ENCODE results near the gene MIEN1. TPM values are rescaled to one million over a fixed set of nuclear protein-coding genes. Genes with fewer than 3 reads are reported as not detected.

The MIEN1 gene
- total and polyA plus RNA-seq, 3 experiments from 2014 or later: 42.3 to 114 (median 46.2) TPM

- POLR2A ChIA-PET: no interaction called here
- no peak overlapping the region for H3K4me3 Mint-ChIP-seq
These were observed 12.6 kb upstream of the MIEN1 start for GRCh38 chr17:39742856-39743436.

GRCh38 chr17:39742126-39742855 is 12.0 kb upstream of the MIEN1 start:
- H3K27me3 Mint-ChIP-seq: peaks cover 19 to 30% of the 10 kb centered on the region in 2 donors
- no peaks in the 10 kb centered on the region for H3K9me3 ChIP-seq (ENCODE audit: low read length)
- ChIA-PET POLR2A (no interaction called here), CTCF (no interaction called here)
- H3K4me3 ChIP-seq (ENCODE audit: low read length): no peak overlapping the region
- no peaks in the 10 kb centered on the region for H3K36me3 Mint-ChIP-seq
- no peaks in the 10 kb centered on the region for H3K36me3 ChIP-seq (ENCODE audit: insufficient read depth, low read length)
- H3K27ac ChIP-seq (ENCODE audit: low read depth, low read length): no peak overlapping the region
- no peak for DNase-seq
- H3K4me3 Mint-ChIP-seq: no peak overlapping the region
- no peaks in the 10 kb centered on the region for H3K9me3 Mint-ChIP-seq
- no peak overlapping the region for H3K27ac Mint-ChIP-seq
- no peaks in the 10 kb centered on the region for H3K27me3 ChIP-seq (ENCODE audit: insufficient read depth, low read length, poor library complexity, severe bottlenecking)
- H3K4me1 Mint-ChIP-seq: peaks cover 4 to 6% (median 6%) of the 10 kb centered on the region in 3 donors
- no peaks in the 10 kb centered on the region for H3K4me1 ChIP-seq (ENCODE audit: insufficient read depth, low read length)

More at GRCh38 chr17:39742856-39743436, 12.6 kb upstream of the MIEN1 start:
- no peak for DNase-seq
- Histone ChIP-seq H3K4me1 (ENCODE audit: insufficient read depth, low read length) (no peaks in the 10 kb centered on the region), H3K27me3 (ENCODE audit: insufficient read depth, low read length, poor library complexity, severe bottlenecking) (no peaks in the 10 kb centered on the region), H3K27ac (ENCODE audit: low read depth, low read length) (no peak overlapping the region), H3K36me3 (ENCODE audit: insufficient read depth, low read length) (no peaks in the 10 kb centered on the region), H3K9me3 (ENCODE audit: low read length) (no peaks in the 10 kb centered on the region), H3K4me3 (ENCODE audit: low read length) (no peak overlapping the region)
- Mint-ChIP-seq H3K27me3 (peaks cover 19 to 30% of the 10 kb centered on the region in 2 donors), H3K4me1 (peaks cover 4 to 6% (median 6%) of the 10 kb centered on the region in 3 donors), H3K27ac (no peak overlapping the region), H3K9me3 (no peaks in the 10 kb centered on the region), H3K36me3 (no peaks in the 10 kb centered on the region)
- CTCF ChIA-PET: no interaction called here

- ChIA-PET CTCF (no interaction called here), POLR2A (no interaction called here)
- no peak overlapping the region for H3K4me3 Mint-ChIP-seq
- Histone ChIP-seq H3K4me1 (ENCODE audit: insufficient read depth, low read length) (no peaks in the 10 kb centered on the region), H3K9me3 (ENCODE audit: low read length) (no peaks in the 10 kb centered on the region), H3K4me3 (ENCODE audit: low read length) (no peak overlapping the region), H3K27me3 (ENCODE audit: insufficient read depth, low read length, poor library complexity, severe bottlenecking) (no peaks in the 10 kb centered on the region), H3K36me3 (ENCODE audit: insufficient read depth, low read length) (no peaks in the 10 kb centered on the region), H3K27ac (ENCODE audit: low read depth, low read length) (no peak overlapping the region)
- peak in 1 of 5 donors; percentile 23 for DNase-seq
- H3K9me3 Mint-ChIP-seq: no peaks in the 10 kb centered on the region
- no peaks in the 10 kb centered on the region for H3K36me3 Mint-ChIP-seq
- H3K27me3 Mint-ChIP-seq: peaks cover 21 to 30% of the 10 kb centered on the region in 2 donors
- H3K27ac Mint-ChIP-seq: no peak overlapping the region
- peaks cover 4 to 6% (median 6%) of the 10 kb centered on the region in 3 donors for H3K4me1 Mint-ChIP-seq
These were observed 10.2 kb upstream of the MIEN1 start for GRCh38 chr17:39740357-39741111.

- Mint-ChIP-seq H3K27me3 (peaks cover 21 to 30% of the 10 kb centered on the region in 2 donors), H3K4me1 (peaks cover 4 to 6% (median 6%) of the 10 kb centered on the region in 3 donors), H3K27ac (no peak overlapping the region), H3K9me3 (no peaks in the 10 kb centered on the region), H3K4me3 (no peak overlapping the region), H3K36me3 (no peaks in the 10 kb centered on the region)
- Histone ChIP-seq H3K9me3 (ENCODE audit: low read length) (no peaks in the 10 kb centered on the region), H3K4me1 (ENCODE audit: insufficient read depth, low read length) (no peaks in the 10 kb centered on the region), H3K27me3 (ENCODE audit: insufficient read depth, low read length, poor library complexity, severe bottlenecking) (no peaks in the 10 kb centered on the region), H3K36me3 (ENCODE audit: insufficient read depth, low read length) (no peaks in the 10 kb centered on the region), H3K27ac (ENCODE audit: low read depth, low read length) (no peak overlapping the region), H3K4me3 (ENCODE audit: low read length) (no peak overlapping the region)
- ChIA-PET POLR2A (no interaction called here), CTCF (no interaction called here)
- DNase-seq: peak in 1 of 5 donors; percentile 35
These were observed 9.6 kb upstream of the MIEN1 start for GRCh38 chr17:39739885-39740356.

- Mint-ChIP-seq H3K27ac (peak overlapping the region in 2 of 8 donors; percentile 52 to 90), H3K4me1 (peaks cover 4 to 6% (median 6%) of the 10 kb centered on the region in 3 donors)
These were observed 8.9 kb upstream of the MIEN1 start for GRCh38 chr17:39738983-39739884.

GRCh38 chr17:39738568-39738901 is 8.2 kb upstream of the MIEN1 start:
- ChIA-PET CTCF (no interaction called here), POLR2A (no interaction called here)
- Mint-ChIP-seq H3K4me3 (peak overlapping the region; percentile 12 to 52 (median 43)), H3K27ac (peak overlapping the region in 3 of 8 donors; percentile 52 to 91 (median 88)), H3K27me3 (peaks cover 19 to 30% of the 10 kb centered on the region in 2 donors), H3K36me3 (no peaks in the 10 kb centered on the region), H3K4me1 (peaks cover 4 to 6% (median 6%) of the 10 kb centered on the region in 3 donors), H3K9me3 (no peaks in the 10 kb centered on the region)
- Histone ChIP-seq H3K4me3 (ENCODE audit: low read length) (no peak overlapping the region), H3K9me3 (ENCODE audit: low read length) (no peaks in the 10 kb centered on the region), H3K4me1 (ENCODE audit: insufficient read depth, low read length) (no peaks in the 10 kb centered on the region), H3K36me3 (ENCODE audit: insufficient read depth, low read length) (no peaks in the 10 kb centered on the region), H3K27me3 (ENCODE audit: insufficient read depth, low read length, poor library complexity, severe bottlenecking) (no peaks in the 10 kb centered on the region), H3K27ac (ENCODE audit: low read depth, low read length) (no peak overlapping the region)
- DNase-seq: peak; percentile 31 to 70 (median 38)

More at GRCh38 chr17:39738983-39739884, 8.9 kb upstream of the MIEN1 start:
- Histone ChIP-seq H3K4me3 (ENCODE audit: low read length) (no peak overlapping the region), H3K36me3 (ENCODE audit: insufficient read depth, low read length) (no peaks in the 10 kb centered on the region), H3K9me3 (ENCODE audit: low read length) (no peaks in the 10 kb centered on the region), H3K4me1 (ENCODE audit: insufficient read depth, low read length) (no peaks in the 10 kb centered on the region), H3K27ac (ENCODE audit: low read depth, low read length) (no peak overlapping the region), H3K27me3 (ENCODE audit: insufficient read depth, low read length, poor library complexity, severe bottlenecking) (no peaks in the 10 kb centered on the region)
- no peaks in the 10 kb centered on the region for H3K36me3 Mint-ChIP-seq
- POLR2A ChIA-PET: no interaction called here
- peak overlapping the region in 1 of 7 donors; percentile 40 for H3K4me3 Mint-ChIP-seq
- DNase-seq: peak in 1 of 5 donors; percentile 38
- CTCF ChIA-PET: no interaction called here
- H3K9me3 Mint-ChIP-seq: no peaks in the 10 kb centered on the region
- peaks cover 21 to 30% of the 10 kb centered on the region in 2 donors for H3K27me3 Mint-ChIP-seq

- H3K4me3 ChIP-seq (ENCODE audit: low read length): no peak within 1 kb of the TSS
- no peak for DNase-seq
- Mint-ChIP-seq H3K4me1 (peaks cover 4 to 6% (median 6%) of the 10 kb centered on the region in 3 donors), H3K36me3 (no peaks in the 10 kb centered on the region), H3K27me3 (peaks cover 15 to 26% of the 10 kb centered on the region in 2 donors), H3K4me3 (peak within 1 kb of the TSS; percentile 12 to 52 (median 43)), H3K27ac (peak within 1 kb of the TSS in 5 of 8 donors; percentile 6 to 91 (median 52)), H3K9me3 (no peaks in the 10 kb centered on the region)
- H3K36me3 ChIP-seq (ENCODE audit: insufficient read depth, low read length): no peaks in the 10 kb centered on the region
- H3K4me1 ChIP-seq (ENCODE audit: insufficient read depth, low read length): no peaks in the 10 kb centered on the region
- no peaks in the 10 kb centered on the region for H3K9me3 ChIP-seq (ENCODE audit: low read length)
- no peaks in the 10 kb centered on the region for H3K27me3 ChIP-seq (ENCODE audit: insufficient read depth, low read length, poor library complexity, severe bottlenecking)
- CTCF ChIA-PET: no interaction called here
- no peak within 1 kb of the TSS for H3K27ac ChIP-seq (ENCODE audit: low read depth, low read length)
- POLR2A ChIA-PET: no interaction called here
These were observed 7.6 kb upstream of the MIEN1 start, which contains the start of gene GRB7 for GRCh38 chr17:39737760-39738567. TSS of gene GRB7 (plus strand) at chr17:39737938. CDS start at chr17:39742302, 4,364 bp downstream.
